Spleen (tissue), 7 donors: ENCODE measurements around the gene IGF2BP1.

ENCODE experiments used
- POLR2A ChIP-seq, 3 donors: fragments of 450-650 bp; IDR thresholded peaks; one replicate each; pipeline ENCODE4 v1.5.1; 2017; ENCODE audit warnings: antibody characterized with exemption in 3 of 3, mild to moderate bottlenecking in 1 of 3
- POLR2AphosphoS5 ChIP-seq, 3 donors: sonication (generic); formaldehyde crosslinking; IDR thresholded peaks; one replicate each; pipeline ENCODE4 v1.5.1; 2017; ENCODE audit warnings: antibody characterized with exemption in 3 of 3
- TF ChIP-seq, protein P1 (sequence below), 11 experiments: fragments of 200-600 bp in 7 of 11; fragments of 450-650 bp in 4 of 11; sonication (generic) in 4 of 11; IDR thresholded peaks in 8 of 11; conservative IDR thresholded peaks in 3 of 11; 1 replicate in 7 of 11; 2 replicates in 4 of 11; pipeline versions ENCODE4 v1.4.0 to v1.8.0; 2016 to 2021; ENCODE audit warnings: antibody characterized with exemption in 11 of 11, inconsistent platforms in 4 of 11, mild to moderate bottlenecking in 1 of 11
- donor health status: DM: no; HTN: no; CAD: no; lungs with moderate emphysema.
- donor health status: DM: no; HTN: no; CAD: no.
- donor health status: DM: no; HTN: no; CAD: no.

DNA sequence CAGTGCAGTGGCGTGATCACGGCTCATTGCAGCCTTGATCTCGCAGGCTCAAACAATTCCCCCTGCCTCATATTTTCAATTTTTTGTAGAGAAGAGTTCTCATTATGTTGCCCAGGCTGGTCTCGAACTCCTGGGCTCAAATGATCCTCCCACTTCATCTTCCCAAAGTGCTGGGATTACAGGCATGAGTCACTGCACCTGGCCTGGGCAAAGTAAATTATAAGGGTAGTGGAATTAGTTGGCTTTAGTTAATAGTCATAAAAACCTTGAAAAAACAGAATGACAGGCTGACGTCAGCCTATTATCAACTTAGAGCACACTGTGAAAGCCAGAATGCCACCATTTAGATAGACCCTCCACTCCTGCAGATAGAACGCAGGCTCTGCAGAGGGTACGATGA lies 91.9 kb downstream of the IGF2BP1 start:
- TF ChIP-seq, protein P1, sequence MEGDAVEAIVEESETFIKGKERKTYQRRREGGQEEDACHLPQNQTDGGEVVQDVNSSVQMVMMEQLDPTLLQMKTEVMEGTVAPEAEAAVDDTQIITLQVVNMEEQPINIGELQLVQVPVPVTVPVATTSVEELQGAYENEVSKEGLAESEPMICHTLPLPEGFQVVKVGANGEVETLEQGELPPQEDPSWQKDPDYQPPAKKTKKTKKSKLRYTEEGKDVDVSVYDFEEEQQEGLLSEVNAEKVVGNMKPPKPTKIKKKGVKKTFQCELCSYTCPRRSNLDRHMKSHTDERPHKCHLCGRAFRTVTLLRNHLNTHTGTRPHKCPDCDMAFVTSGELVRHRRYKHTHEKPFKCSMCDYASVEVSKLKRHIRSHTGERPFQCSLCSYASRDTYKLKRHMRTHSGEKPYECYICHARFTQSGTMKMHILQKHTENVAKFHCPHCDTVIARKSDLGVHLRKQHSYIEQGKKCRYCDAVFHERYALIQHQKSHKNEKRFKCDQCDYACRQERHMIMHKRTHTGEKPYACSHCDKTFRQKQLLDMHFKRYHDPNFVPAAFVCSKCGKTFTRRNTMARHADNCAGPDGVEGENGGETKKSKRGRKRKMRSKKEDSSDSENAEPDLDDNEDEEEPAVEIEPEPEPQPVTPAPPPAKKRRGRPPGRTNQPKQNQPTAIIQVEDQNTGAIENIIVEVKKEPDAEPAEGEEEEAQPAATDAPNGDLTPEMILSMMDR (IDR thresholded peaks at IDR 0.05 in 8 of 11, conservative IDR thresholded peaks at IDR 0.05 in 3 of 11) = no peak
- TF ChIP-seq POLR2AphosphoS5 (IDR thresholded peaks at IDR 0.05) (no peak), POLR2A (IDR thresholded peaks at IDR 0.05) (no peak)
